GM12878 (cell line): ENCODE results near the gene AKT1. TPM values are rescaled to one million over a fixed set of nuclear protein-coding genes. Genes with fewer than 3 reads are reported as not detected.
A peak's percentile ranks its signal among the peaks of the same experiment; 100 is the strongest.

Experiments used
- ATAC-seq: fragments of 200-7000 bp; cut with Tn5 transposase; 3 replicates; pipeline ENCODE4 v1.9.1; 2020; ENCODE audit warnings: mild to moderate bottlenecking, moderate library complexity
- BruUV-seq: library from RNA; stranded (reverse); fragments of 400-500 nt; replicated peaks from 2 replicates; lab custom pipeline; 2021; lab: Mats Ljungman, UMichigan
- CTCF ChIA-PET: fragments of 300-600 bp; sonication (Branson Sonifier 250); formaldehyde crosslinking; extraction: SDS; loops from one replicate; lab custom pipeline; 2021; ENCODE audit warnings: inconsistent platforms; lab: Yijun Ruan, JAX
- POLR2A ChIA-PET: fragments of 350-600 bp; formaldehyde crosslinking; extraction: SDS; loops from one replicate; lab custom pipeline; 2021; ENCODE audit warnings: inconsistent platforms; lab: Charles Lee
- RAD21 ChIA-PET: fragments of 300-600 bp; sonication (Branson Sonifier 250); formaldehyde crosslinking; loops from one replicate; lab custom pipeline; 2023; ENCODE audit warnings: antibody characterized with exemption; ENCODE audit not compliant: unreplicated experiment; lab: Charles Lee
- SMC1A ChIA-PET: fragments of 300-600 bp; sonication (Branson Sonifier 250); formaldehyde crosslinking; loops from one replicate; lab custom pipeline; 2023; ENCODE audit not compliant: unreplicated experiment, uncharacterized antibody; lab: Charles Lee
- DNase-seq: peaks from one replicate; pipeline ENCODE4 v3.0.0-alpha.2; 2011; ENCODE audit warnings: low read depth, low spot score
- FAIRE-seq: peaks from 3 replicates; lab custom pipeline; 2011; peaks lifted over from hg19 to GRCh38; lab: Jason Lieb, UNC
- H2AFZ ChIP-seq: 2 replicates; pipeline ENCODE4 v1.6.0; 2011; ENCODE audit warnings: low read depth, low read length, control low read depth; ENCODE audit not compliant: control insufficient read depth
- H3K27ac ChIP-seq: 2 replicates; pipeline ENCODE4 v1.5.1; 2011; ENCODE audit warnings: control low read depth; ENCODE audit not compliant: control insufficient read depth, insufficient read depth
- H3K27me3 ChIP-seq, 2 experiments: replicated peaks in 1 of 2; 2 replicates each; pipeline versions ENCODE4 v1.6.0 to v1.6.1; 2011; ENCODE audit warnings: low read length in 1 of 2; ENCODE audit not compliant: control insufficient read depth in 2 of 2, insufficient read depth in 2 of 2
- H3K36me3 ChIP-seq, 2 experiments: 2 replicates each; pipeline ENCODE4 v1.5.1; 2011; ENCODE audit warnings: low read length in 1 of 2; ENCODE audit not compliant: control insufficient read depth in 2 of 2, insufficient read depth in 2 of 2
- H3K4me1 ChIP-seq: 2 replicates; pipeline ENCODE4 v1.6.1; 2011; ENCODE audit warnings: mild to moderate bottlenecking, low read length, moderate library complexity, mixed read lengths; ENCODE audit not compliant: control insufficient read depth, insufficient read depth
- H3K4me2 ChIP-seq: 2 replicates; pipeline ENCODE4 v1.6.0; 2011; ENCODE audit warnings: control low read depth; ENCODE audit not compliant: control insufficient read depth, insufficient read depth
- H3K4me3 ChIP-seq: fragments of 200-600 bp; sonication (generic); 2 replicates; pipeline ENCODE4 v1.5.1; 2016
- H3K79me2 ChIP-seq: 2 replicates; pipeline ENCODE4 v1.6.0; 2011; ENCODE audit warnings: low read length; ENCODE audit not compliant: control insufficient read depth, insufficient read depth
- H3K9ac ChIP-seq: 2 replicates; pipeline ENCODE4 v1.8.0; 2011; ENCODE audit warnings: low read length, control low read depth, mixed read lengths; ENCODE audit not compliant: control insufficient read depth, insufficient read depth
- H3K9me3 ChIP-seq: replicated peaks from 3 replicates; pipeline ENCODE4 v1.5.1; 2011; ENCODE audit warnings: mild to moderate bottlenecking, low read length; ENCODE audit not compliant: control insufficient read depth, insufficient read depth
- H4K20me1 ChIP-seq: 2 replicates; pipeline ENCODE4 v1.6.0; 2011; ENCODE audit not compliant: control insufficient read depth, insufficient read depth
- ASH2L ChIP-seq: fragments of 300-600, 200-600 bp; sonication (generic); IDR thresholded peaks from 2 replicates; pipeline ENCODE4 v1.6.1; 2017; ENCODE audit warnings: low read depth, mild to moderate bottlenecking, borderline replicate concordance
- BHLHE40 ChIP-seq, 2 experiments: fragments of 450-650 bp in 1 of 2; IDR thresholded peaks; 2 replicates each; pipeline ENCODE4 v1.6.1; 2011 to 2017; ENCODE audit warnings: low read depth in 2 of 2, borderline replicate concordance in 1 of 2, improper control_type of control experiment in 1 of 2, low read length in 1 of 2, mild to moderate bottlenecking in 1 of 2
- CTCF ChIP-seq, 3 experiments: IDR thresholded peaks in 2 of 3; conservative IDR thresholded peaks in 1 of 3; 2 replicates each; pipeline ENCODE4 v1.5.1; 2011; ENCODE audit warnings: low read depth in 3 of 3, low read length in 3 of 3, mild to moderate bottlenecking in 3 of 3, control low read depth in 2 of 3, moderate library complexity in 2 of 3, inconsistent platforms in 1 of 3, mixed read lengths in 1 of 3; ENCODE audit not compliant: control insufficient read depth in 2 of 3, insufficient read depth in 1 of 3; ENCODE audit errors: extremely low read depth in 1 of 3
- ELK1 ChIP-seq: IDR thresholded peaks from 2 replicates; pipeline ENCODE4 v1.6.1; 2012; ENCODE audit warnings: low read depth, low read length, improper control_type of control experiment
- HDAC6 ChIP-seq: fragments of 200-600 bp; sonication (generic); IDR thresholded peaks from one replicate; pipeline ENCODE4 v1.8.0; 2017; ENCODE audit warnings: antibody characterized with exemption; ENCODE audit not compliant: unreplicated experiment
- IRF3 ChIP-seq: fragments of 450-650 bp; IDR thresholded peaks from 2 replicates; pipeline ENCODE4 v1.6.1; 2014; ENCODE audit warnings: mild to moderate bottlenecking
- IRF4 ChIP-seq: IDR thresholded peaks from 2 replicates; pipeline ENCODE4 v1.6.1; 2011; ENCODE audit warnings: low read depth, low read length
- LARP7 ChIP-seq: fragments of 450-650 bp; IDR thresholded peaks from 2 replicates; pipeline ENCODE4 v1.6.1; 2017; ENCODE audit warnings: mild to moderate bottlenecking
- MTA3 ChIP-seq: IDR thresholded peaks from 2 replicates; pipeline ENCODE4 v1.6.1; 2012; ENCODE audit warnings: low read length, inconsistent platforms, borderline replicate concordance
- NR2C2 ChIP-seq: IDR thresholded peaks from 2 replicates; pipeline ENCODE4 v1.6.1; 2011; ENCODE audit warnings: borderline replicate concordance, low read depth; ENCODE audit not compliant: control insufficient read depth, insufficient read length
- PBX3 ChIP-seq: IDR thresholded peaks from 2 replicates; pipeline ENCODE4 v1.6.1; 2011; ENCODE audit warnings: mild to moderate bottlenecking, low read depth, low read length, moderate library complexity; ENCODE audit not compliant: insufficient replicate concordance
- POU2F2 ChIP-seq: IDR thresholded peaks from 3 replicates; pipeline ENCODE4 v1.6.1; 2011; ENCODE audit warnings: low read depth, mild to moderate bottlenecking, low read length, borderline replicate concordance
- ZNF592 ChIP-seq: fragments of 450-650 bp; IDR thresholded peaks from 2 replicates; pipeline ENCODE4 v1.6.1; 2017; ENCODE audit warnings: mild to moderate bottlenecking, moderate library complexity
- WGBS: methylation state at CpG from one replicate; pipeline ENCODE4 v1.1.6; 2016; ENCODE audit warnings: low lambda C conversion rate; ENCODE audit not compliant: insufficient replicate concordance, insufficient coverage; ENCODE audit errors: missing lambda C conversion rate; 5-methylcytosine and 5-hydroxymethylcytosine counted together
- in situ Hi-C: fragments of 300-500 bp; cut with MboI; formaldehyde crosslinking; loops from 9 replicates; pipeline ENCODE4 v1.14.3; 2018; ENCODE audit warnings: mixed read lengths
- intact Hi-C: fragments of 100-400 bp; cut with micrococcal nuclease; formaldehyde crosslinking; loops from one replicate; pipeline ENCODE4 v1.14.2; 2022; ENCODE audit not compliant: unreplicated experiment
- polyA plus RNA-seq, 11 experiments: library from polyadenylated mRNA; depleted of rRNA in 4 of 11; unstranded in 6 of 11; stranded (reverse) in 5 of 11; fragments of >200 nt; fragmentation: Nextera tagmentation in 4 of 11; fragmentation: Illumina TruSeq in 1 of 11; extraction: Ambion mirVana in 4 of 11; extraction: Trizol in 1 of 11; gene quantifications; 1 replicate in 1 of 11; 2 replicates in 10 of 11; pipeline versions ENCODE4 v1.2.1 to v1.2.3, GENCODE V29; 2011 to 2016; ENCODE audit warnings: inconsistent platforms in 2 of 11, missing spikeins in 2 of 11, low read depth in 1 of 11
- total RNA-seq, 4 experiments: library from RNA; depleted of rRNA in 3 of 4; stranded (reverse); fragments of >200 nt in 3 of 4; fragmentation: Illumina TruSeq in 1 of 4; extraction: Trizol in 1 of 4; gene quantifications; 2 replicates each; pipeline versions ENCODE4 v1.2.1 to v1.2.3, GENCODE V29; 2013 to 2021

AKT1 gene
- total and polyA plus RNA-seq, 10 of the 15 experiments (the other 5 are each of a cell fraction or from before 2014, with no cell fraction given), result 0.63 to 110 (median 58.9) TPM

- H3K9me3 ChIP-seq, result no peaks in the 10 kb centered on the region; the same call in 2 of the 3 replicates
- intact Hi-C loops, result loop anchor here (1.0 kb wide), 1 partner anchor 59 kb away; no protein-coding TSS in a partner anchor
- no peak overlapping the region for H3K27ac ChIP-seq
- H3K27me3 ChIP-seq, result peaks cover 0 to 3% of the 10 kb centered on the region in 2 experiments; a peak in 1 of 4 replicates
- DNase-seq (no peak), ATAC-seq (no peak), FAIRE-seq (no peak)
- no TSS peak for BruUV-seq
- WGBS, result 40% methylated on average over 15 of the region's 27 CpGs
- peak overlapping the region; percentile 9; the same call in 1 of the 2 replicates for H3K4me2 ChIP-seq
- no peak overlapping the region for H3K4me3 ChIP-seq
- ChIA-PET CTCF (interaction anchor here (0.6 to 2.6 kb wide), 5 partner anchors 47 to 76 kb away, joined by 3 to 48 read pairs (median 5); no protein-coding TSS in a partner anchor), SMC1A (interaction anchor here (2.0 kb wide), 1 partner anchor 62 kb away, joined by 4 read pairs; no protein-coding TSS in a partner anchor), POLR2A (no interaction called here), RAD21 (interaction anchor here (2.4 kb wide), 1 partner anchor 58 kb away, joined by 33 read pairs; no protein-coding TSS in a partner anchor)
- no peaks in the 10 kb centered on the region for H4K20me1 ChIP-seq
- H3K36me3 ChIP-seq, result no peaks in the 10 kb centered on the region
- peaks cover 5% of the 10 kb centered on the region; the same call in 1 of the 2 replicates for H3K4me1 ChIP-seq
- no peak overlapping the region for H3K9ac ChIP-seq
- H2AFZ ChIP-seq, result no peak overlapping the region
- in situ Hi-C loops, result no loop called here
- H3K79me2 ChIP-seq, result no peaks in the 10 kb centered on the region
- TF ChIP-seq PBX3 (no peak), ASH2L (no peak), NR2C2 (no peak), CTCF (IDR thresholded peaks at IDR 0.05 in 2 of 3, conservative IDR thresholded peaks at IDR 0.05 in 1 of 3; ENCODE audit: control insufficient read depth in 2 of 3, extremely low read depth in 1 of 3, insufficient read depth in 1 of 3, low read depth in 3 of 3, low read length in 3 of 3) (no peak), ELK1 (no peak), LARP7 (no peak), MTA3 (no peak), ZNF592 (no peak), HDAC6 (no peak), IRF3 (no peak), BHLHE40 (IDR thresholded peaks at IDR 0.05; ENCODE audit: borderline replicate concordance in 1 of 2, low read depth in 2 of 2, low read length in 1 of 2) (no peak), IRF4 (no peak), POU2F2 (no peak)
These were observed 31.3 kb upstream of the AKT1 start for GRCh38 chr14:104826861-104827176.
